HepG2 (cell line): Measurements from ENCODE around the gene CYB5R3. TPM values are rescaled to one million over a fixed set of nuclear protein-coding genes. Genes with fewer than 3 reads are reported as not detected.

ENCODE experiments used
- CTCF ChIP-seq: sonication (generic); formaldehyde crosslinking; IDR thresholded peaks from 2 replicates; pipeline ENCODE4 v1.5.0; 2020; ENCODE audit warnings: mild to moderate bottlenecking, missing genetic modification reagents, moderate library complexity
- DMAP1 ChIP-seq: IDR thresholded peaks from 2 replicates; pipeline ENCODE4 v1.6.1; 2016
- GPN1 ChIP-seq: sonication (generic); formaldehyde crosslinking; IDR thresholded peaks from 2 replicates; pipeline ENCODE4 v1.5.1; 2020; ENCODE audit warnings: missing genetic modification reagents, borderline replicate concordance
- LCORL ChIP-seq, 2 experiments: fragments of 450-650 bp in 1 of 2; sonication (generic) in 1 of 2; formaldehyde crosslinking in 1 of 2; IDR thresholded peaks; 2 replicates each; pipeline versions ENCODE4 v1.5.0 to v1.6.1; 2017 to 2020; ENCODE audit warnings: antibody characterized with exemption in 1 of 2, missing genetic modification reagents in 1 of 2
- NFRKB ChIP-seq: fragments of 450-650 bp; IDR thresholded peaks from 2 replicates; pipeline ENCODE4 v1.6.1; 2017
- NKX3-1 ChIP-seq: sonication (generic); formaldehyde crosslinking; IDR thresholded peaks from 2 replicates; pipeline ENCODE4 v1.5.0; 2020; ENCODE audit warnings: missing genetic modification reagents
- SNAI1 ChIP-seq: sonication (generic); formaldehyde crosslinking; IDR thresholded peaks from 2 replicates; pipeline ENCODE4 v1.5.0; 2020; ENCODE audit warnings: mild to moderate bottlenecking, missing genetic modification reagents, borderline replicate concordance
- TARDBP ChIP-seq: sonication (generic); formaldehyde crosslinking; IDR thresholded peaks from 2 replicates; pipeline ENCODE4 v1.8.0; 2022; ENCODE audit warnings: mild to moderate bottlenecking, missing genetic modification reagents
- ZBTB34 ChIP-seq: sonication (generic); formaldehyde crosslinking; IDR thresholded peaks from 2 replicates; pipeline ENCODE4 v1.8.0; 2022; ENCODE audit warnings: mild to moderate bottlenecking, missing genetic modification reagents
- ZNF775 ChIP-seq: sonication (generic); formaldehyde crosslinking; IDR thresholded peaks from 2 replicates; pipeline ENCODE4 v1.4.0; 2020; ENCODE audit warnings: missing genetic modification reagents, mild to moderate bottlenecking, moderate library complexity, borderline replicate concordance
- polyA plus RNA-seq, 8 experiments: library from polyadenylated mRNA; depleted of rRNA in 3 of 8; stranded (reverse) in 7 of 8; unstranded in 1 of 8; fragments of >200 nt; fragmentation: Illumina TruSeq in 4 of 8; extraction: Trizol in 4 of 8; gene quantifications; 2 replicates each; pipeline versions ENCODE4 v1.2.1 to v1.2.3, GENCODE V29; 2011 to 2016; ENCODE audit warnings: low read depth in 4 of 8, missing spikeins in 1 of 8, mixed read lengths in 1 of 8; ENCODE audit not compliant: insufficient read depth in 1 of 8
- total RNA-seq, 5 experiments: library from RNA; depleted of rRNA; stranded (reverse); fragments of >200 nt; fragmentation: Illumina TruSeq; extraction: Trizol; gene quantifications; 2 replicates each; pipeline ENCODE4 v1.2.3, GENCODE V29; 2016; ENCODE audit warnings: low read depth in 1 of 5
- TF ChIP-seq, protein P1 (sequence below): sonication (generic); formaldehyde crosslinking; IDR thresholded peaks from 2 replicates; pipeline ENCODE4 v1.5.0; 2020; ENCODE audit warnings: missing genetic modification reagents
- TF ChIP-seq, protein P2 (sequence below), 2 experiments: IDR thresholded peaks; 2 replicates each; pipeline ENCODE4 v1.6.1; 2011 to 2012; ENCODE audit warnings: low read length in 2 of 2, borderline replicate concordance in 1 of 2, low read depth in 1 of 2, mild to moderate bottlenecking in 1 of 2, moderate library complexity in 1 of 2
- TF ChIP-seq, protein P3 (sequence below): sonication (generic); formaldehyde crosslinking; conservative IDR thresholded peaks from 2 replicates; pipeline ENCODE4 v1.4.0; 2020; ENCODE audit warnings: missing genetic modification reagents
- TF ChIP-seq, protein P4 (sequence below): sonication (generic); formaldehyde crosslinking; IDR thresholded peaks from 2 replicates; pipeline ENCODE4 v1.8.0; 2023; ENCODE audit warnings: mild to moderate bottlenecking, missing genetic modification reagents
- TF ChIP-seq, protein P5 (sequence below): sonication (generic); formaldehyde crosslinking; IDR thresholded peaks from 2 replicates; pipeline ENCODE4 v1.4.0; 2020; ENCODE audit warnings: mild to moderate bottlenecking, missing genetic modification reagents, borderline replicate concordance

The CYB5R3 gene
- total and polyA plus RNA-seq, 2 of the 13 experiments (the other 11 are each of a cell fraction or from before 2014, with no cell fraction given): 32.4 to 305 TPM

- no peak for TF ChIP-seq ZNF775 (CRISPR knock-in tag)
- TF ChIP-seq, protein P1, sequence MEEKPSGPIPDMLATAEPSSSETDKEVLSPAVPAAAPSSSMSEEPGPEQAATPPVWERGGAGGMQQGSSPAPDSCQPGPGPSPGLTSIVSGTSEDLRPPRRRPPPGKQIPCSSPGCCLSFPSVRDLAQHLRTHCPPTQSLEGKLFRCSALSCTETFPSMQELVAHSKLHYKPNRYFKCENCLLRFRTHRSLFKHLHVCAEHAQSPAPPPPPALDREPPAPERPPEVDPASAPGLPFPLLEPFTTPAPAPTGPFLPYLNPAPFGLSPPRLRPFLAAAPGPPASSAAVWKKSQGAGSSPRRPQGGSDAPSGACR (CRISPR knock-in tag): peak; percentile 80; the same call in 1 of the 2 replicates
- TF ChIP-seq NFRKB: no peak
- TF ChIP-seq SNAI1 (CRISPR knock-in tag): no peak
- TF ChIP-seq, protein P2, sequence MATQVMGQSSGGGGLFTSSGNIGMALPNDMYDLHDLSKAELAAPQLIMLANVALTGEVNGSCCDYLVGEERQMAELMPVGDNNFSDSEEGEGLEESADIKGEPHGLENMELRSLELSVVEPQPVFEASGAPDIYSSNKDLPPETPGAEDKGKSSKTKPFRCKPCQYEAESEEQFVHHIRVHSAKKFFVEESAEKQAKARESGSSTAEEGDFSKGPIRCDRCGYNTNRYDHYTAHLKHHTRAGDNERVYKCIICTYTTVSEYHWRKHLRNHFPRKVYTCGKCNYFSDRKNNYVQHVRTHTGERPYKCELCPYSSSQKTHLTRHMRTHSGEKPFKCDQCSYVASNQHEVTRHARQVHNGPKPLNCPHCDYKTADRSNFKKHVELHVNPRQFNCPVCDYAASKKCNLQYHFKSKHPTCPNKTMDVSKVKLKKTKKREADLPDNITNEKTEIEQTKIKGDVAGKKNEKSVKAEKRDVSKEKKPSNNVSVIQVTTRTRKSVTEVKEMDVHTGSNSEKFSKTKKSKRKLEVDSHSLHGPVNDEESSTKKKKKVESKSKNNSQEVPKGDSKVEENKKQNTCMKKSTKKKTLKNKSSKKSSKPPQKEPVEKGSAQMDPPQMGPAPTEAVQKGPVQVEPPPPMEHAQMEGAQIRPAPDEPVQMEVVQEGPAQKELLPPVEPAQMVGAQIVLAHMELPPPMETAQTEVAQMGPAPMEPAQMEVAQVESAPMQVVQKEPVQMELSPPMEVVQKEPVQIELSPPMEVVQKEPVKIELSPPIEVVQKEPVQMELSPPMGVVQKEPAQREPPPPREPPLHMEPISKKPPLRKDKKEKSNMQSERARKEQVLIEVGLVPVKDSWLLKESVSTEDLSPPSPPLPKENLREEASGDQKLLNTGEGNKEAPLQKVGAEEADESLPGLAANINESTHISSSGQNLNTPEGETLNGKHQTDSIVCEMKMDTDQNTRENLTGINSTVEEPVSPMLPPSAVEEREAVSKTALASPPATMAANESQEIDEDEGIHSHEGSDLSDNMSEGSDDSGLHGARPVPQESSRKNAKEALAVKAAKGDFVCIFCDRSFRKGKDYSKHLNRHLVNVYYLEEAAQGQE (IDR thresholded peaks at IDR 0.05; ENCODE audit: borderline replicate concordance in 1 of 2, low read depth in 1 of 2, low read length in 2 of 2): no peak
- TF ChIP-seq ZBTB34 (CRISPR knock-in tag): peak; percentile 55; the same call in 1 of the 2 replicates
- 0 out of 2 replicates have a peak, but pooled peaks have one; percentile 15 for TF ChIP-seq LCORL (IDR thresholded peaks at IDR 0.05)
- TF ChIP-seq LCORL (CRISPR knock-in tag; IDR thresholded peaks at IDR 0.05): peak; percentile 91
- TF ChIP-seq NKX3-1 (CRISPR knock-in tag): 0 out of 2 replicates have a peak, but pooled peaks have one; percentile 80
- peak; percentile 15; the same call in 1 of the 2 replicates for TF ChIP-seq CTCF (CRISPR knock-in tag)
- TF ChIP-seq, protein P3, sequence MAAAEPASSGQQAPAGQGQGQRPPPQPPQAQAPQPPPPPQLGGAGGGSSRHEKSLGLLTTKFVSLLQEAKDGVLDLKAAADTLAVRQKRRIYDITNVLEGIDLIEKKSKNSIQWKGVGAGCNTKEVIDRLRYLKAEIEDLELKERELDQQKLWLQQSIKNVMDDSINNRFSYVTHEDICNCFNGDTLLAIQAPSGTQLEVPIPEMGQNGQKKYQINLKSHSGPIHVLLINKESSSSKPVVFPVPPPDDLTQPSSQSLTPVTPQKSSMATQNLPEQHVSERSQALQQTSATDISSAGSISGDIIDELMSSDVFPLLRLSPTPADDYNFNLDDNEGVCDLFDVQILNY: no peak
- TF ChIP-seq GPN1 (CRISPR knock-in tag): no peak
- TF ChIP-seq, protein P4, sequence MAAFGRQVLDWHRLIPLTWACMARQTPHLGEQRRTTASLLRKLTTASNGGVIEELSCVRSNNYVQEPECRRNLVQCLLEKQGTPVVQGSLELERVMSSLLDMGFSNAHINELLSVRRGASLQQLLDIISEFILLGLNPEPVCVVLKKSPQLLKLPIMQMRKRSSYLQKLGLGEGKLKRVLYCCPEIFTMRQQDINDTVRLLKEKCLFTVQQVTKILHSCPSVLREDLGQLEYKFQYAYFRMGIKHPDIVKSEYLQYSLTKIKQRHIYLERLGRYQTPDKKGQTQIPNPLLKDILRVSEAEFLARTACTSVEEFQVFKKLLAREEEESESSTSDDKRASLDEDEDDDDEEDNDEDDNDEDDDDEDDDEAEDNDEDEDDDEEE (CRISPR knock-in tag): no peak; the same call in 1 of the 2 replicates
- peak; percentile 95 for TF ChIP-seq TARDBP (CRISPR knock-in tag)
- peak; percentile 61; the same call in 1 of the 2 replicates for TF ChIP-seq DMAP1
- TF ChIP-seq, protein P5, sequence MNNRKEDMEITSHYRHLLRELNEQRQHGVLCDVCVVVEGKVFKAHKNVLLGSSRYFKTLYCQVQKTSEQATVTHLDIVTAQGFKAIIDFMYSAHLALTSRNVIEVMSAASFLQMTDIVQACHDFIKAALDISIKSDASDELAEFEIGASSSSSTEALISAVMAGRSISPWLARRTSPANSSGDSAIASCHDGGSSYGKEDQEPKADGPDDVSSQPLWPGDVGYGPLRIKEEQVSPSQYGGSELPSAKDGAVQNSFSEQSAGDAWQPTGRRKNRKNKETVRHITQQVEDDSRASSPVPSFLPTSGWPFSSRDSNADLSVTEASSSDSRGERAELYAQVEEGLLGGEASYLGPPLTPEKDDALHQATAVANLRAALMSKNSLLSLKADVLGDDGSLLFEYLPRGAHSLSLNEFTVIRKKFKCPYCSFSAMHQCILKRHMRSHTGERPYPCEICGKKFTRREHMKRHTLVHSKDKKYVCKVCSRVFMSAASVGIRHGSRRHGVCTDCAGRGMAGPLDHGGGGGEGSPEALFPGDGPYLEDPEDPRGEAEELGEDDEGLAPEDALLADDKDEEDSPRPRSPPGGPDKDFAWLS (CRISPR knock-in tag): no peak
Measured at GRCh38 chr22:42648368-42649245, 585 bp downstream of the CYB5R3 start (continued).
